Activated effector memory CD4-positive, alpha-beta T cell treated with anti-CD3 and anti-CD28 coated beads, Interleukin-2, amount 50 U/mL, for 16 hours (primary cell): ENCODE results near the gene MYO1D.

Experiments used
- DNase-seq: peaks from one replicate; pipeline ENCODE4 v3.0.0-alpha.2; 2020

MYO1D gene

GRCh38 chr17:32813021-32813420, 63.9 kb downstream of the MYO1D start:
- DNase-seq = no peak

GRCh38 chr17:32810690-32811089, 66.2 kb downstream of the MYO1D start:
- no peak for DNase-seq

DNA sequence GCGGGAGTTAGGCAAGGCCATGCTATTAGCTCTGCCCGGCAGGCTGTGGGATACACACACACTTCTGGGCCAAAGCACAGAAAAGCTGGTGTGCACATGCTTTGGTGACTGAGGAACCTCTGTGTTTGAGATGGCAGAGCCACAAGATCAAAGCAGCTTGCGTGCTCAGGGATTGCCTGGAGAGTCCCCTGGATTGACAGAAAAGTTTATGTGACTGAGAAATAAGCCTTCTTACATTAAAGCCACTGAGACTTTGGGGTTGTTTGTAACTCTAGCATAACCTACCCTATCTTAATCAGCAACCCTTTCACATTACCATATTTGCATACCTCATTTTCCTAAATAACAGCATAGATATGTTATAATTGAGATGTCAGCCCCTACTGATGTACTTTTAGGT, 69.3 kb downstream of the MYO1D start:
- DNase-seq = no peak

DNA sequence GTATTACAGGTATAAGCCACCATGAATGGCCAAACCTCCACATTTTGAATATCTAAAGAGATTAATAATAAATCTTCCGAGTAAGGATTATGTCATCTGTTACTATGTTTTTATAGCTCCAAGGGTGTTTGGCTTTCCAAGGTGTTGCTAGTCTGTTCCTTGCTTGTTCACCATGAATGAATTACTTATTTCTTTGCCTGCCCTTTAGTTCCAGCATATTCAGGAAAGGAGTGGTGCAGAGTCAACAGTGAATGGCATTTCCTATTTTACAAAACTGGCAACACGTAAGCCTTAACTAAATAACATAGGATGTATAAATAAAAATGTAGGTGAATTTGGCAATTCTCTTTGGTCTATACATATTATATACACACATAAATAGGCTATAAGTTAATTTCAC, 70.3 kb downstream of the MYO1D start:
- no peak for DNase-seq

GRCh38 chr17:32805029-32805976, 71.6 kb downstream of the MYO1D start:
- DNase-seq = no peak

GRCh38 chr17:32803544-32803943, 73.4 kb downstream of the MYO1D start:
- no peak for DNase-seq

DNA sequence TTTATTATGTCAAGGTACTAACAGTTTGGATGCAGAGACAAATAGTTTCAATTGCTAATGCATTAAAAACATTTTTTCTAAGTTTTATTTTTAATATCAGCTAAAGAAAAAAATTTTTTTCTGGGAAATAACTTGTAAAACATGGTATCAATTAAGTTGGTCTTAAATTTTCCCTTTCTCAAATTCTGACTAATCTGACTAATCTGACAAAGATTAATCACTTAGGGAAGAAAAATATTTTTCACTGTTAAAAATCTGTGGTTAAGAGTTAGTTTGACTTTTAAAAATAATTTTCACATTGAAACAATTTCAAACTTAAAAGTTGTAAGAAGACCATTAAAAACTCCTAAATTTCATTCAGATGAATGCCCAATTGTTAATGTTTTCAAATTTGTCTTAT, 74.6 kb downstream of the MYO1D start:
- DNase-seq = no peak

DNA sequence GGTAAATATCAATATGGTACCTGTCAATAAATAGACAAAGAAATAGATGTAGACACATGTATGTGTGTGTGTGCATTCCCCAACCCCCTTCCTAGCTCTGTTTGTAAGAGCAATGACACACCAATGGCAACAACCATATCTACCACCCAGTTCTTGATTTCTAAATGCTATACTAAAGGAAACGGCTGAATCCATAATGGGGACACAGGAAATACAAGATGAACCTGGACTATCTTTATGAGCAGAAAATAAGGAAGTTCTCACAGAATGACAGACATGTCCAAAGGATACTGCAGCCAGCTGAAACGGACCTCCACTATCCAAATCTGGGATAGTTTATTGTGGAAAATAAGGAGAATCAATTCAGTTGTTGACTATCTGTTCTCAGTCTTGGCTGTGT, 75.3 kb downstream of the MYO1D start:
- no peak for DNase-seq

DNA sequence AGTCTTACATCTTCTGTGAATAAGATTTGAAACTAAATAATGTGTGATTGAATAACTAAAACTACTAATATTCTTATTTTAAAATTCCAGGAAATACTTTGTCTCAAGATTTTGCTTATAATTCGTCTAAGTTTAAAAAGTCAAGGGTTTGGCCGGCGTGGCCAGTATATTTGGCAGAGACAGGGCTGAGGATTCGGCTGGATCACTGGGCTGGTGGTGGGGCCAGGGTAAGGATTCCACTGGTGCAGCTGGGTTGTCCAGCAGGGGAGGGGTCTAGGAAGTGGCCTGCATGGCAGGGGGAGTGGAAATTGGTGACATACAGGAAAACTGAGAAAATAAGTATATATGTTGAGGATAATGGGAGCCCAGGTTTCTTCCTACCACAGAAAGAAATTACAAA, 75.7 kb downstream of the MYO1D start:
- DNase-seq = no peak

DNA sequence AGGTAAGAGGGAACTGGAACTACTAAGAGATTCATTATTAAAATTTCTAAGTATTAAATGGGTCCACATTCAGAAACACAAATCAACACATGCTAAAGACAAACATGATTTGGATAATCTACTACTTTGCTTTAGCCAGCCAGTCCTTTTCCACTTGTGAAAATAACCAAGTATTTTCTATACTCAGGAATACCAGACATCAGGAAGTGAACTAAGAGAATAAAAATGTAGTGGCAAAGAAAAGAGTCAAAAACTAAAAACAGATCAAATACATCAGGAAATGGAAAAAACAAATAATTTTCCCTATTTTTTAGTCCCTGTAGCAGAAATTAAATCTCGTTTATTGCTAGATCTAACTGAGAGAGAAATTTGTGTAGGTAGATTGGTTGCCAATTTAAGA, 78.0 kb downstream of the MYO1D start:
- no peak for DNase-seq

GRCh38 chr17:32795339-32795979, 81.5 kb downstream of the MYO1D start:
- no peak for DNase-seq

DNA sequence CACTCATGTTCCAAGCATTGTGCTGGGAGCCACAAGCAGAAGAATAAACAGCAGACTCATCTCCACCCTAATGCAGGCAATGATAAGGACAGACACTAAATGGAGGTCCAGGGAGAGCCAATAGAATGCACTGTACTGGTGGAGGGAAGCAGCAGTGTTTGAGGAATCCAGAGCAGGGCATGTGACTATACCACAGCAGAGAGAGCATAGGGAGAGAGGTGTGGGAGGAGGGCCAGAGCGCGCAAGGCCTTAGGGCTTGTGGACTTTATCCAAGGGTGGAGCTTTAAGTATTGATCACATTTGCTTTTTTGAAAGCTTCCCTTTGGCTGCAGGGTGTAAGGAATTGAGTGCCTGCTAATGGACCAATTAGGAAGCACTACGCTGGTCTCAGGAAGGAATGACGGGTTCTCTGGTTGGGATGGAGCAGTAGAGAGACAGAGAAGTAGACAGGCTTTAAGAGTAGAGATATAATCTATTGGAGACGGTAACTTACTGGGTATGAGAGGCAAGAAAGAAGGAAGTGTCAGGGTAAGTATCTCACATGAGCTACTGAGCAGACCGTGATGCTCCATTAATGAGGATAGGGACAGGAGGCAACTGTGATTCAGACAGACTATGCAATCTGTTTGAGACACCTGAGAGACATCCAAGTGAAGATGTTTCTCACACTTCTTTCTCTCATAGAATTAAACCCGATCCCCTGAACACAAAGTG, 82.2 kb downstream of the MYO1D start:
- no peak for DNase-seq

GRCh38 chr17:32793841-32794240, 83.1 kb downstream of the MYO1D start:
- no peak for DNase-seq

- no peak for DNase-seq
Measured at GRCh38 chr17:32792207-32792606, 84.7 kb downstream of the MYO1D start.

DNA sequence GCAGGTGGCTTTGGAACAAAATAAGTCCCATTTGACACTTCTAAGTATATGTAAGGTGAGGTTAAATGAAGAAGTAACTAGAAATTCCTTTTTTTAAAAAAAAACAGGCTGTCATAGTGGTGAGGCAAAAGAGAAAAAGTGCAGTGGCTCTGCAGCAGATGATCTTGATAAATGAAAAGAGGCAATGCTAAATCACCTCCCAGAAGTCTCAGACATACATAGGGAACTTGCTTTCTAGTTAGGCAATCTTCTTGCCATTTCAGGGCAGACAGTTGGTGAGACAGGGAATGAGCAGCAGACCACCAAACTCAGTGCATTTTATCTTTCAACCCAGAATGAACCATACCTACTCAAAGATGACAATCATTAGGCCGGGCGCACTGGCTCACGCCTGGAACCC, 90.8 kb downstream of the MYO1D start:
- no peak for DNase-seq

GRCh38 chr17:32784113-32784512, 92.8 kb downstream of the MYO1D start:
- DNase-seq = no peak

DNA sequence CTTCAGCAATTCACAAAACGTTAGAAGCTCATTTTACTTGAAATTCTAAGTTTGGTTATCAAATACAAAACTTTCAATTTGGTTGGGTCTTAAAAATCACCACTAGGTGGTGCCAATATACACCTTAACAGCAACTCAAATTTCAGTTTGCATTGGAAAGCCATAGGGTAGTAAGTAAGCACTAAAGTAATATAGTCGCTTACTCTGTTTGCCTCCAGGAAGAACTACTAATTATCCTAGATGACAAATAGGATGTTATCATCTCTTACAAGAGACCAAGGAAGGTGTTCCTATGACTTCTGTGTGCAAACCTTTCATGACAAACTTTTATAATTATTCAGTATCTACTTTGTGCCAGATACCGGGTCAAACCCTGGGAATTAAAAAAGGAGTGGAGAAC, 93.3 kb downstream of the MYO1D start:
- DNase-seq = no peak

DNA sequence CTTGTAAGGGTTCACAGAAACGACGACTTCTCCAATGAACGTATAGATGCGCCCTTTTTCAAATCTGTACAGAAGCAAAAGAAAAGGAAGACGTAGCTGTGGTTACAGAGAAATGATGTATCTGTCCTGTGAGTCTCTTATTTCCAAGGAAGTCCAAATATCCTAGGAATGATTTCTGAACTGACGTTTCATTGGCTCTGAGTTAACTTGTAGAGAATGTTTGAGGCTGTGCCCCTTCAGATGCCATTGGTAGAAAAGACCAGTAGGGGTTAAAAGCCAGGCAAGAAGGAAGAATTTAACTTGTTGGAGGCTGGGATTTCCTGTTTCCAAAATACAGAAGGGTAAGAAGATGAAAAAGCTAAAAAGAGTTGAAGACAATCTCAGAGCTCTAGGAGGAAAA, 96.2 kb downstream of the MYO1D start:
- no peak for DNase-seq

DNA sequence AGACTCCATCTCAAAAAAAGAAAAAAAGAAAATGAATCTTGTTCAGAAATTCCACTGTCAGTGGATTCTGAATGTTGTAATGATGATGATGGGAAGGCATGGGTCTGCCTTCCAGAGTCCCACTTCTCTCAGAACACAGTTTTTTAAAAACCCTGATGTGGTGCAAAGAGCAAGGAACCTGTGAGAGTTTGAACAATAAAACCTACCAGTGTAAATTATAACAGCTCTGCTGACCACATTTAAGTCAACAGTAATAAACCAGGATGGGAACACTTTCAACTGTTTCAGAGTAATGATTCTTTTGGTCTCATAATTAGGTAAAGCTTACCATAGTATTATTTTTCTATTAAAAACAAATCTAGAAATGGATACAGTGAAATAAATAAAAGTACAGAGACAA, 99.0 kb downstream of the MYO1D start:
- DNase-seq = no peak

GRCh38 chr17:32777436-32777835, 99.5 kb downstream of the MYO1D start:
- no peak for DNase-seq

DNA sequence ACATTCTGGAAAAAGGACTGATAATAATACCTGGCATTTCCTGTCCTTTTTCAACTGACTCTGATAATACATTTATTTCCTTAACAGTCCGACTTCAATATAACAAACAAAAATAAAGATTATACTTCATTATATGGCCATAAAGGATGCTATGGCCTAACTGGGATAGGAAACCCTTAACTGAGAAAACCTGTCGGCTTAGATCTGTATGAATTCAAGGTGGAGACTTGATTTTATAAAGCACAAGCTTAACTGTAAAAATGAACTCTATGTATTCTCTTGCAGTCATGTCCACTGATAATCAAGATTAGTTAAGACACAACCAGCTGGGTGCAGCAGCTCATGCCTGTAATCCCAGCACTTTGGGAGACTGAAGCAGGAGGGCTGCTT, 102.2 kb downstream of the MYO1D start:
- DNase-seq = no peak

GRCh38 chr17:32773856-32774694, 102.8 kb downstream of the MYO1D start:
- no peak for DNase-seq

DNA sequence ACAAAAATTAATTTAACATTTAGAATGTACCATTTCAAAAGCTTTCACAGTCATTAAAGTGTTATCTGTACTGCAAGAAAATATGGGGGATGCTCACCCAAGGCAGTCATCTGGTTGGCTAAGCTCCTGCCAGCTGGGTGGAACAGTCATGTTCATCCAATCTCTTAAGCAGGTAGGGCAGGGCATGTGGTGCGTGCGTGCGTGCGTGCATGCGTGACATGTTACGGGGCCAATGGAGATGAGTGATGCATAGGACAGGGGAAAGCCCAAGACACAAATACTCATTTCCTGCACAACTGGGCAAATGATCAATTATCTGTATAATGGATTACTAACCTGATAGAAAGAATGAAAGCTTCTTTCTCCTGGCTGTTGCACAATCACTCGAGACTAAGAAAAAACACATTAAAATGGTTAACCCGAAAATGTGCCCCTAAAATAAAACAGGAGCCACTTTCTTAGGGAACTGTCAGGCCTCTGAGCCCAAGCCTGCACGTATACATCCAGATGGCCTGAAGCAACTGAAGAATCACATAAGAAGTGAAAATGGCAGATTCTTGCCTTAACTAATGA, 104.4 kb downstream of the MYO1D start:
- no peak for DNase-seq
